CD4-positive, alpha-beta memory T cell (primary cell): ENCODE measurements around the gene MOCS1. TPM values are rescaled to one million over a fixed set of nuclear protein-coding genes. Genes with fewer than 3 reads are reported as not detected.

Experiments used
- CTCF ChIA-PET: fragments of 350-600 bp; sonication (Branson Sonifier 250); formaldehyde crosslinking; loops from one replicate; lab custom pipeline; 2021; ENCODE audit warnings: inconsistent platforms; ENCODE audit not compliant: partially characterized antibody; lab: Charles Lee
- POLR2A ChIA-PET: fragments of 350-600 bp; sonication (Branson Sonifier 250); formaldehyde crosslinking; loops from one replicate; lab custom pipeline; 2021; ENCODE audit not compliant: partially characterized antibody; lab: Charles Lee
- DNase-seq, 5 donors: peaks; one replicate each; pipeline versions ENCODE4 v3.0.0 to v3.0.0-alpha.2; 2020 to 2022; ENCODE audit warnings: mixed read lengths in 1 of 5
- H3K27ac ChIP-seq: one replicate; pipeline ENCODE4 v1.7.0; 2013; ENCODE audit warnings: low read depth, low read length
- H3K27me3 ChIP-seq: 2 replicates; pipeline ENCODE4 v1.7.0; 2013; ENCODE audit warnings: mild to moderate bottlenecking, low read length, moderate library complexity; ENCODE audit not compliant: insufficient read depth
- H3K36me3 ChIP-seq: 2 replicates; pipeline ENCODE4 v1.7.0; 2013; ENCODE audit warnings: mild to moderate bottlenecking, low read length, moderate library complexity; ENCODE audit not compliant: insufficient read depth
- H3K4me1 ChIP-seq: 2 replicates; pipeline ENCODE4 v1.7.0; 2013; ENCODE audit warnings: mild to moderate bottlenecking, low read length, moderate library complexity; ENCODE audit not compliant: insufficient read depth
- H3K4me3 ChIP-seq, 2 donors: one replicate each; pipeline ENCODE4 v1.7.0; 2013; ENCODE audit warnings: low read length in 2 of 2, mild to moderate bottlenecking in 1 of 2
- H3K9me3 ChIP-seq, 2 donors: one replicate each; pipeline ENCODE4 v1.7.0; 2013; ENCODE audit warnings: low read length in 2 of 2, control low read depth in 1 of 2; ENCODE audit not compliant: control insufficient read depth in 1 of 2
- H3K27ac Mint-ChIP-seq, 7 donors: one replicate each; pipeline ENCODE4 v1.8.0; 2020 to 2021; ENCODE audit warnings: mixed read lengths in 7 of 7, mild to moderate bottlenecking in 6 of 7, inconsistent platforms in 3 of 7, moderate library complexity in 3 of 7
- H3K27me3 Mint-ChIP-seq, 2 donors: one replicate each; pipeline ENCODE4 v1.8.0; 2020 to 2021; ENCODE audit warnings: mixed read lengths in 2 of 2
- H3K36me3 Mint-ChIP-seq, 2 donors: one replicate each; pipeline ENCODE4 v1.8.0; 2020 to 2021; ENCODE audit warnings: mixed read lengths in 2 of 2, inconsistent platforms in 1 of 2, mild to moderate bottlenecking in 1 of 2
- H3K4me1 Mint-ChIP-seq, 4 donors: one replicate each; pipeline ENCODE4 v1.8.0; 2020 to 2021; ENCODE audit warnings: mixed read lengths in 4 of 4, mild to moderate bottlenecking in 1 of 4
- H3K4me3 Mint-ChIP-seq, 8 donors: one replicate each; pipeline ENCODE4 v1.8.0; 2020 to 2021; ENCODE audit warnings: mixed read lengths in 8 of 8, mild to moderate bottlenecking in 7 of 8, moderate library complexity in 6 of 8, inconsistent platforms in 3 of 8
- H3K9me3 Mint-ChIP-seq, 8 donors: one replicate each; pipeline ENCODE4 v1.8.0; 2020 to 2021; ENCODE audit warnings: mixed read lengths in 8 of 8, mild to moderate bottlenecking in 5 of 8, inconsistent platforms in 3 of 8, moderate library complexity in 1 of 8
- intact Hi-C: fragments of 100-400 bp; cut with micrococcal nuclease; formaldehyde crosslinking; loops from one replicate; pipeline ENCODE4 v1.15.1; 2023
- polyA plus RNA-seq, 2 donors: library from polyadenylated mRNA; unstranded; fragments of 300-500 nt; fragmentation: Illumina TruSeq; gene quantifications; one replicate each; pipeline ENCODE4 v1.2.3, GENCODE V29; 2021
- total RNA-seq, 2 experiments: library from RNA; stranded (reverse); gene quantifications; one replicate each; pipeline ENCODE4 v1.2.3, GENCODE V29; 2021

MOCS1 gene
- total and polyA plus RNA-seq, 4 experiments from 2014 or later, result 0.11 to 0.80 (median 0.36) TPM

DNA sequence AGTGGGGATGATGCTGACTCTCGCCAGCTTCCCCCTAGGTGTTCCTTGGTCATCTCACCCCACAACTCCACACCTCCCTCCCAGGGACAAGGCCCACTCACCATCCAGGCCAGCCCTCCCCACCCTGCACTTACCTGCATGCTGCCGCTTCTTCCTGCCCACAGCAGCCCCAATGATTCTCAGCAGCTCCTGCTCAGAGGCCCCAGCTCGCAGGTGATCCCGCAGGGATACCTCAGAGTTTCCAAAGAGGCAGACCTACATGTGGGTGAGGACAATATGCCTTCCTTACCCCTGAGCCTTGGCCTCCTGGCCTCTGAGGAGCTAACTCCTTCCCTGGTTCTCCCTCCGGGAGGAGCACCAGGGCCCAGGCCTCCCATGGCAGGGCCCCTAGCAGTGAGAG, 24.6 kb downstream of the MOCS1 start:
- Histone ChIP-seq H3K36me3 (no peaks in the 10 kb centered on the region), H3K27ac (no peak overlapping the region), H3K4me1 (no peaks in the 10 kb centered on the region), H3K4me3 (no peak overlapping the region), H3K9me3 (no peaks in the 10 kb centered on the region), H3K27me3 (no peaks in the 10 kb centered on the region)
- Mint-ChIP-seq H3K27ac (no peak overlapping the region), H3K4me1 (no peaks in the 10 kb centered on the region), H3K36me3 (no peaks in the 10 kb centered on the region), H3K9me3 (peaks cover 0 to 2% (median 0%) of the 10 kb centered on the region in 8 donors), H3K27me3 (peaks cover 0 to 1% of the 10 kb centered on the region in 2 donors), H3K4me3 (no peak overlapping the region)
- CTCF ChIA-PET, result no interaction called here
- POLR2A ChIA-PET, result no interaction called here
- no peak for DNase-seq
- intact Hi-C loops, result no loop called here

DNA sequence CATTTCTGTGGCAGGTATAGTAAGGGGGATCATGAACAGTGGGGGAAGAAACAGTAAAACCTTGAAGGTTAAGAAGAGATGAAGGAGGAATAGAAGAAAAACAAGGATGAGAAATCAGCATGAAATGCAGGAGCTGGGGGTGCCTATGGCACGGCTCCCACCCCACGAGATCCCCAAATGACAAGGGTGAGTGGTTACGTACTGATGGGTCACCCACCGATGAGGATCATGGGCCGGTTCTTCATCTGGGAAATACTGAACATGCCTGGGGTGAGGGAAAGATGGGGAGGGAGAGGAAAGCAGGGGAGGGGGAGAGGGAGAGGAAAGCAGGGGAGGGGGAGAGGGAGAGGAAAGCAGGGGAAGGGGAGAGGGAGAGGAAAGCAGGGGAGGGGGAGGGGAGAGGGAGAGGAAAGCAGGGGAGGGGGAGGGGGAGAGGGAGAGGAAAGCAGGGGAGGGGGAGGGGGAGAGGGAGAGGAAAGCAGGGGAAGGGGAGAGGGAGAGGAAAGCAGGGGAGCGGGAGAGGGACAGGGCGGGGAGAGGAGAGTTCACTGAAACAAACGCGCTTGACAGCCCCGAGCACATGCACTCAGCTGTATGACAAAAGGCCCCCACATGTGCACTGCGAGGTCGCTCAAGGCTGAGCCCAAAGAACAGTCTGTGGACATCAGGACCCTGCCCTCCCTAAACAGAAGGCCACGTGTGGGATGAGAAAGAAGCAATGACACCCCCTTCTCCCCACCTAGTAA, 25.3 kb downstream of the MOCS1 start:
- no peaks in the 10 kb centered on the region for H3K9me3 ChIP-seq
- CTCF ChIA-PET, result no interaction called here
- Mint-ChIP-seq H3K36me3 (no peaks in the 10 kb centered on the region), H3K9me3 (peaks cover 0 to 2% (median 0%) of the 10 kb centered on the region in 8 donors), H3K4me1 (no peaks in the 10 kb centered on the region), H3K27ac (no peak overlapping the region), H3K4me3 (no peak overlapping the region), H3K27me3 (peaks cover 0 to 1% of the 10 kb centered on the region in 2 donors)
- no peak for DNase-seq
- H3K36me3 ChIP-seq, result no peaks in the 10 kb centered on the region
- no peaks in the 10 kb centered on the region for H3K27me3 ChIP-seq
- POLR2A ChIA-PET, result no interaction called here
- no peak overlapping the region for H3K4me3 ChIP-seq
- intact Hi-C loops, result no loop called here
- H3K27ac ChIP-seq, result no peak overlapping the region
- no peaks in the 10 kb centered on the region for H3K4me1 ChIP-seq

DNA sequence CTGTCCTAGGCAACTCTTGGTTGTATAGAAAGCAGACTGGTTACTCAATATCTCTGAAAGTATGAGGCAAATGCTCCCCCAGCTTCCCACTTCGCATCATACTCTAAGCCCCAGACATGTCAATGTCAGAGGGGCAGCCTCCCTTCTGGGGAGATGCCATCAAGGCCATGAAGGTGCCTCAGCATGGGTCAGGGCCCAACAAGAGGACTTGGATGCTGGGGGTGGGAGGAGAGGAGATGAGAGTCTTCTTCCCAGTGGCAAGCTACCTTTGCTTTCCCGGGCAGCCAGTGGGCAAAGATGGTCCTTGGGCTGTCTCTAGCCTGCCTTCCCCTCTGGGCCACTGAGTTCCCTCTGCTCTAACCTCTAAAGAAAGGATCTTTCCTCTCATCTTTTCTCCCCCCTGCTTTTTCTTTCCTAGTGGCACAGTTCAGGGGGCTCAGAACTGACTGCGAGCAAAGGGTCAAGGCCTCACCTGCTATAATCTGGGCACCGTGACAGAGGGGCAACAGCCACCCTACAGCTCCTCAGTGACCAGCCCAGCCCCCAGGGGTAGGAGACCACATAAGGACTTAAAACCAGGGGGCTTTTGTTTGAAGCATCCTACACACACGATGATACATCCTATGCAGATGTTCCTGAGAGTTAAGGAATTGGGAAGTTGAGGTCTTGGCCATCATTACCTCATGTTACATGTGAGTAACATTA, 26.2 kb downstream of the MOCS1 start:
- Histone ChIP-seq H3K27ac (no peak overlapping the region), H3K4me3 (no peak overlapping the region), H3K4me1 (no peaks in the 10 kb centered on the region), H3K36me3 (no peaks in the 10 kb centered on the region), H3K9me3 (no peaks in the 10 kb centered on the region), H3K27me3 (no peaks in the 10 kb centered on the region)
- ChIA-PET CTCF (no interaction called here), POLR2A (no interaction called here)
- H3K27me3 Mint-ChIP-seq, result peaks cover 0 to under 1% of the 10 kb centered on the region in 2 donors
- H3K9me3 Mint-ChIP-seq, result peaks cover 0 to 2% (median 0%) of the 10 kb centered on the region in 8 donors
- H3K4me3 Mint-ChIP-seq, result no peak overlapping the region
- intact Hi-C loops, result no loop called here
- no peaks in the 10 kb centered on the region for H3K36me3 Mint-ChIP-seq
- H3K4me1 Mint-ChIP-seq, result no peaks in the 10 kb centered on the region
- no peak overlapping the region for H3K27ac Mint-ChIP-seq
- DNase-seq, result no peak

DNA sequence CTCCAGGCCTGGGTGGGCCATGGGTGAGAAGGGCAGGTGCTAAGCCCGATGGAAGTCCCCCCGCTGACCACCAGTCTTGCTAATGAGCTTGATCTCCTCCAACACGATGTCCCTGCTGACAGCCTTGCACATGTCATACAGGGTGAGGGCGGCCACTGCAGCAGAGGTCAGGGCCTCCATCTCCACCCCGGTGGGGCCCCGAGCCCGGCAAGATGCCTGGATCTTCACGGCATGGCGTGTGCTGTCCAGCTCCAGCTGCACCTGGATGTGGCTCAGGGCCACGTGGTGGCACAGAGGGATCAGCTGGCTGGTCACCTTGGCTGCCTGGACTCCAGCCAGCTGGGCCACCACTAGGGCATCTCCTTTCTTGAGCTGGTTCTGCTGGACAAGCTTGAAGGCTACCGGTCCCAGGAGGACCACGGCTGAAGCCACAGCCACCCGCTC, 27.9 kb downstream of the MOCS1 start:
- Histone ChIP-seq H3K4me1 (no peaks in the 10 kb centered on the region), H3K9me3 (no peaks in the 10 kb centered on the region), H3K27me3 (no peaks in the 10 kb centered on the region), H3K36me3 (no peaks in the 10 kb centered on the region), H3K4me3 (no peak overlapping the region), H3K27ac (no peak overlapping the region)
- no peak for DNase-seq
- POLR2A ChIA-PET, result no interaction called here
- Mint-ChIP-seq H3K4me3 (no peak overlapping the region), H3K27ac (no peak overlapping the region), H3K4me1 (no peaks in the 10 kb centered on the region), H3K9me3 (peaks cover 0 to 2% (median 0%) of the 10 kb centered on the region in 8 donors), H3K36me3 (no peaks in the 10 kb centered on the region), H3K27me3 (peaks cover under 1 to 6% of the 10 kb centered on the region in 2 donors)
- CTCF ChIA-PET, result no interaction called here
- intact Hi-C loops, result no loop called here

DNA sequence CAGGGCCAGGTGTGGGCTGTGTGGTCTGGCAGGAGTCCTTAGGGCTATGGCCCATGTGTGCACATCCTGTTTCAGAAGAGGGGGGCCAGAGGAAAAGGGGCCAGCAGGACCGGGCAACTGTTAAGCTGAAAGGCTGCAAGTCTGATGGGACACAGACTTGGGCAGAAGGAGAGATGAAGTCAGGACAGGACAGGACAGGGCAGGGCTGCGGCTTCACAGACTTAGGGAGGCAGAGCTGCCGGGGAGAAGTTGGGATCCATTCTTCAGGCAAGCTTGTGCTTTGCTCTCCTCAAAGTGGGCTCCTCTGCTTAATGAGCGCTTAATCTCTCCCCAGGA, 28.7 kb downstream of the MOCS1 start:
- Mint-ChIP-seq H3K4me1 (no peaks in the 10 kb centered on the region), H3K9me3 (peaks cover 0 to 2% (median 0%) of the 10 kb centered on the region in 8 donors), H3K27me3 (peaks cover 4 to 9% of the 10 kb centered on the region in 2 donors), H3K36me3 (no peaks in the 10 kb centered on the region), H3K27ac (no peak overlapping the region), H3K4me3 (no peak overlapping the region)
- H3K27ac ChIP-seq, result no peak overlapping the region
- H3K4me3 ChIP-seq, result no peak overlapping the region
- ChIA-PET POLR2A (no interaction called here), CTCF (no interaction called here)
- intact Hi-C loops, result no loop called here
- no peaks in the 10 kb centered on the region for H3K36me3 ChIP-seq
- H3K9me3 ChIP-seq, result no peaks in the 10 kb centered on the region
- H3K4me1 ChIP-seq, result no peaks in the 10 kb centered on the region
- no peak for DNase-seq
- H3K27me3 ChIP-seq, result no peaks in the 10 kb centered on the region

DNA sequence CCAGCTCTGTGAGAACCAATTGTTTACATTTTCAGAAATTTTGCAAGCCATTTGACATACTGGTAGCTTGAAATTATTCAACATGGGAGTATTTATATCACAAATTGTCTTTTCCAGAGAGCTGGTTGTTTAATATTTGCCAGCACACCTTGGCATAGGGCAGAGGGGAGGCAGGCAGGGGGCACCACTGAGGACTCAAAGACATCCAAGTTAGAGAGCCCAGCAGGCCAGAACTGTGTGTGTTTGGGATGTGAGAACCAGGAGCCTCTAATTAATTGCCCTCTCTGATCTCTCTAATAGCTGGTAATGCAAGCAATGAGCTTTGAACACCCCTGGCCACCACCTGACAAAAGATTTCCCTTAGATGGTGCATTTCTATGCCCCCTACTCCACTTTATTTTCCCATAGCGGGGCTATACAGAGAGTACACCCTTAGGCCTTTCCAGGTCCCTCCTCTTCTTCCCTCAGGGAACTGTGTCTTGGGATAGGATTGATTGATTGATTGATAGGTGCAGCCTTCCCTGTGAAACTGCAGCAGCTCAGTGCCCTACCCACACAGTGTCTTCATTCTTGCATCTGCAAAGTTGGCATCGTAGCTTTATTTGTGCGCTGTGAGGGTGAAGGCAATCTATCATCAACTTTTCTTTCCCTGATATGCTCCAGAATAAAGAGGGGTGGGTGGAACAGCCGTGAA, 29.2 kb downstream of the MOCS1 start:
- no peaks in the 10 kb centered on the region for H3K27me3 ChIP-seq
- no peaks in the 10 kb centered on the region for H3K36me3 ChIP-seq
- H3K9me3 ChIP-seq, result no peaks in the 10 kb centered on the region
- no peaks in the 10 kb centered on the region for H3K4me1 ChIP-seq
- Mint-ChIP-seq H3K27ac (no peak overlapping the region), H3K4me1 (no peaks in the 10 kb centered on the region), H3K9me3 (peaks cover 0 to 2% (median 0%) of the 10 kb centered on the region in 8 donors), H3K4me3 (no peak overlapping the region), H3K27me3 (peaks cover 4 to 9% of the 10 kb centered on the region in 2 donors), H3K36me3 (no peaks in the 10 kb centered on the region)
- POLR2A ChIA-PET, result no interaction called here
- H3K4me3 ChIP-seq, result no peak overlapping the region
- intact Hi-C loops, result no loop called here
- no peak overlapping the region for H3K27ac ChIP-seq
- CTCF ChIA-PET, result no interaction called here
- no peak for DNase-seq

DNA sequence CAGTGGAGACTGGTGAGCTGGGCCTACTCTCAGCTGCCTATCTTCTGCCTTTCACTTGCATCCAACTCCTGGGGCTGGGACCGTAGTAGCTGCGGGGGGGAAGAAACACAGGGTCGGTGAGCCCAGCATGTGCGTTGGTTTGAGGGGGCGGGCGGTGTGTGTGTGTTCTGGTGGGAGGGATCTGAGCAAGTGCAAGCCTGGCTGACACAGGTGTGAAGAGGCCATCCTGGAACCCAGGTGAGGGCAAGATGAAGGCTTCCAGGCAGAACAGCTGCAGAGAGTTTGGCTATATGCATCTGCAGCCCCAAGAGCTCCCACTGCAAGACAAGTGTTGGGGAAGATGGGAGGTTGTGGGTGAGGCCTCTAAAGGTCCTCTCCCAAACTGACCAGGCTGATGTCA, 30.6 kb downstream of the MOCS1 start:
- Mint-ChIP-seq H3K27me3 (peaks cover 4 to 9% of the 10 kb centered on the region in 2 donors), H3K27ac (no peak overlapping the region), H3K4me3 (no peak overlapping the region), H3K36me3 (no peaks in the 10 kb centered on the region), H3K4me1 (no peaks in the 10 kb centered on the region), H3K9me3 (peaks cover 0 to 2% (median 0%) of the 10 kb centered on the region in 8 donors)
- H3K9me3 ChIP-seq, result no peaks in the 10 kb centered on the region
- ChIA-PET CTCF (no interaction called here), POLR2A (no interaction called here)
- no peak overlapping the region for H3K4me3 ChIP-seq
- intact Hi-C loops, result no loop called here
- no peaks in the 10 kb centered on the region for H3K36me3 ChIP-seq
- no peaks in the 10 kb centered on the region for H3K27me3 ChIP-seq
- no peaks in the 10 kb centered on the region for H3K4me1 ChIP-seq
- H3K27ac ChIP-seq, result no peak overlapping the region
- no peak for DNase-seq
